ENCODE measurements around the gene NOX5.

DNA sequence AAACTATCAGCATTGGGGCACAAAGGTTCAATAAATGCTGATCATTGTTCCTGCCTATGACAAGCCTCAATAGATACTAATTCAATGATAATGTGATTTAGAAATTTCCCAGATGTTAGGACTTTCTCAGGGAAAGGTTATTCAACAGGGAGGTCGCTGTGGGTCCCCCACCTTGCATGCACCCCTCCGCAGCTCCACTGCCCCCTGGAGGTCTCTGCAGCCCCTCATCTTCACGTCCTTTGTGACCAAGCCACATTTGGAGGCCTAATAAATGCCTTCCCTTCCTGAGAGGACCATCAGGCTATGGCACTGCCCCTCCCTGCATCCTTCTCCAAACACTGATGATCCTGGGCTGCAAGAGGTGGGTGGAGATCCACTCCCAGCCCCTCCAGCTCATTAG lies 50.2 kb downstream of the NOX5 start:
- TF ChIP-seq POLR2AphosphoS5 (IDR thresholded peaks at IDR 0.05) (no peak), EP300 (conservative IDR thresholded peaks at IDR 0.05; ENCODE audit: poor library complexity, severe bottlenecking) (no peak), TAF1 (IDR thresholded peaks at IDR 0.05; ENCODE audit: low read depth) (no peak), EZH2 (IDR thresholded peaks at IDR 0.05; ENCODE audit: borderline replicate concordance, insufficient read depth, low read length, poor library complexity, severe bottlenecking) (no peak), SMC3 (conservative IDR thresholded peaks at IDR 0.05; ENCODE audit: poor library complexity) (no peak), MXI1 (conservative IDR thresholded peaks at IDR 0.05; ENCODE audit: poor library complexity, severe bottlenecking) (no peak), RAD21 (conservative IDR thresholded peaks at IDR 0.05) (no peak)
- TF ChIP-seq, protein P1, sequence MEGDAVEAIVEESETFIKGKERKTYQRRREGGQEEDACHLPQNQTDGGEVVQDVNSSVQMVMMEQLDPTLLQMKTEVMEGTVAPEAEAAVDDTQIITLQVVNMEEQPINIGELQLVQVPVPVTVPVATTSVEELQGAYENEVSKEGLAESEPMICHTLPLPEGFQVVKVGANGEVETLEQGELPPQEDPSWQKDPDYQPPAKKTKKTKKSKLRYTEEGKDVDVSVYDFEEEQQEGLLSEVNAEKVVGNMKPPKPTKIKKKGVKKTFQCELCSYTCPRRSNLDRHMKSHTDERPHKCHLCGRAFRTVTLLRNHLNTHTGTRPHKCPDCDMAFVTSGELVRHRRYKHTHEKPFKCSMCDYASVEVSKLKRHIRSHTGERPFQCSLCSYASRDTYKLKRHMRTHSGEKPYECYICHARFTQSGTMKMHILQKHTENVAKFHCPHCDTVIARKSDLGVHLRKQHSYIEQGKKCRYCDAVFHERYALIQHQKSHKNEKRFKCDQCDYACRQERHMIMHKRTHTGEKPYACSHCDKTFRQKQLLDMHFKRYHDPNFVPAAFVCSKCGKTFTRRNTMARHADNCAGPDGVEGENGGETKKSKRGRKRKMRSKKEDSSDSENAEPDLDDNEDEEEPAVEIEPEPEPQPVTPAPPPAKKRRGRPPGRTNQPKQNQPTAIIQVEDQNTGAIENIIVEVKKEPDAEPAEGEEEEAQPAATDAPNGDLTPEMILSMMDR (IDR thresholded peaks at IDR 0.05; ENCODE audit: poor library complexity, severe bottlenecking) = no peak
- TF ChIP-seq, protein P2, sequence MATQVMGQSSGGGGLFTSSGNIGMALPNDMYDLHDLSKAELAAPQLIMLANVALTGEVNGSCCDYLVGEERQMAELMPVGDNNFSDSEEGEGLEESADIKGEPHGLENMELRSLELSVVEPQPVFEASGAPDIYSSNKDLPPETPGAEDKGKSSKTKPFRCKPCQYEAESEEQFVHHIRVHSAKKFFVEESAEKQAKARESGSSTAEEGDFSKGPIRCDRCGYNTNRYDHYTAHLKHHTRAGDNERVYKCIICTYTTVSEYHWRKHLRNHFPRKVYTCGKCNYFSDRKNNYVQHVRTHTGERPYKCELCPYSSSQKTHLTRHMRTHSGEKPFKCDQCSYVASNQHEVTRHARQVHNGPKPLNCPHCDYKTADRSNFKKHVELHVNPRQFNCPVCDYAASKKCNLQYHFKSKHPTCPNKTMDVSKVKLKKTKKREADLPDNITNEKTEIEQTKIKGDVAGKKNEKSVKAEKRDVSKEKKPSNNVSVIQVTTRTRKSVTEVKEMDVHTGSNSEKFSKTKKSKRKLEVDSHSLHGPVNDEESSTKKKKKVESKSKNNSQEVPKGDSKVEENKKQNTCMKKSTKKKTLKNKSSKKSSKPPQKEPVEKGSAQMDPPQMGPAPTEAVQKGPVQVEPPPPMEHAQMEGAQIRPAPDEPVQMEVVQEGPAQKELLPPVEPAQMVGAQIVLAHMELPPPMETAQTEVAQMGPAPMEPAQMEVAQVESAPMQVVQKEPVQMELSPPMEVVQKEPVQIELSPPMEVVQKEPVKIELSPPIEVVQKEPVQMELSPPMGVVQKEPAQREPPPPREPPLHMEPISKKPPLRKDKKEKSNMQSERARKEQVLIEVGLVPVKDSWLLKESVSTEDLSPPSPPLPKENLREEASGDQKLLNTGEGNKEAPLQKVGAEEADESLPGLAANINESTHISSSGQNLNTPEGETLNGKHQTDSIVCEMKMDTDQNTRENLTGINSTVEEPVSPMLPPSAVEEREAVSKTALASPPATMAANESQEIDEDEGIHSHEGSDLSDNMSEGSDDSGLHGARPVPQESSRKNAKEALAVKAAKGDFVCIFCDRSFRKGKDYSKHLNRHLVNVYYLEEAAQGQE (IDR thresholded peaks at IDR 0.05; ENCODE audit: borderline replicate concordance) = no peak
